K562 (cell line): ENCODE measurements around the gene ZNF200. TPM values are rescaled to one million over a fixed set of nuclear protein-coding genes. Genes with fewer than 3 reads are reported as not detected.

Experiments used
- AFF4 ChIP-seq: sonication (generic); formaldehyde crosslinking; IDR thresholded peaks from 2 replicates; pipeline ENCODE4 v1.8.0; 2023; ENCODE audit warnings: mild to moderate bottlenecking, missing genetic modification reagents
- GTF2B ChIP-seq: IDR thresholded peaks from 2 replicates; pipeline ENCODE4 v1.6.1; 2011; ENCODE audit not compliant: insufficient read length; ENCODE audit errors: extremely low read depth
- HDAC3 ChIP-seq: fragments of 450-650 bp; IDR thresholded peaks from 2 replicates; pipeline ENCODE4 v1.6.1; 2018; ENCODE audit warnings: borderline replicate concordance, mild to moderate bottlenecking, moderate library complexity; ENCODE audit not compliant: partially characterized antibody
- MAFK ChIP-seq: IDR thresholded peaks from 2 replicates; pipeline ENCODE4 v1.6.1; 2011; ENCODE audit warnings: low read length, improper control_type of control experiment
- MITF ChIP-seq: IDR thresholded peaks from 2 replicates; pipeline ENCODE4 v1.6.1; 2014; ENCODE audit warnings: antibody characterized with exemption
- NFXL1 ChIP-seq: fragments of 450-650 bp; formaldehyde crosslinking; IDR thresholded peaks from 2 replicates; pipeline ENCODE4 v1.4.0; 2021; ENCODE audit warnings: mild to moderate bottlenecking
- NFYB ChIP-seq: IDR thresholded peaks from 2 replicates; pipeline ENCODE4 v1.6.1; 2011; ENCODE audit warnings: mild to moderate bottlenecking, moderate library complexity; ENCODE audit not compliant: insufficient read length; ENCODE audit errors: extremely low read depth
- PHF21A ChIP-seq: fragments of 450-650 bp; IDR thresholded peaks from 2 replicates; pipeline ENCODE4 v1.6.1; 2017; ENCODE audit warnings: low read depth, borderline replicate concordance
- SPI1 ChIP-seq: IDR thresholded peaks from 2 replicates; pipeline ENCODE4 v1.6.1; 2011; ENCODE audit warnings: low read depth, low read length, control low read depth, borderline replicate concordance
- U2AF2 ChIP-seq: fragments of 200-400 bp; formaldehyde crosslinking; optimal IDR thresholded peaks from 2 replicates; pipeline ENCODE3; 2017; ENCODE audit warnings: low read depth, mild to moderate bottlenecking, low read length
- ZFP91 ChIP-seq: sonication (generic); formaldehyde crosslinking; IDR thresholded peaks from 2 replicates; pipeline ENCODE4 v1.8.0; 2022; ENCODE audit warnings: mild to moderate bottlenecking, missing genetic modification reagents
- ZNF354B ChIP-seq: fragments of 250-450 bp; sonication (Bioruptor Pico); IDR thresholded peaks from 2 replicates; pipeline ENCODE4 v1.4.0; 2020
- ZNF407 ChIP-seq: fragments of 450-650 bp; IDR thresholded peaks from 2 replicates; pipeline ENCODE4 v1.6.1; 2016; ENCODE audit warnings: low read depth
- polyA plus RNA-seq, 8 experiments: library from polyadenylated mRNA; depleted of rRNA in 4 of 8; stranded (reverse) in 5 of 8; unstranded in 3 of 8; fragments of >200 nt; fragmentation: Nextera tagmentation in 2 of 8; fragmentation: Illumina TruSeq in 1 of 8; extraction: Ambion mirVana in 2 of 8; extraction: Trizol in 1 of 8; gene quantifications; 2 replicates each; pipeline versions ENCODE4 v1.2.1 to v1.2.3, GENCODE V29; 2011 to 2014; ENCODE audit warnings: inconsistent platforms in 1 of 8, missing spikeins in 1 of 8
- total RNA-seq, 7 experiments: library from RNA; depleted of rRNA in 6 of 7; stranded (reverse); fragments of >200 nt in 6 of 7; fragmentation: Illumina TruSeq in 2 of 7; extraction: Trizol in 2 of 7; gene quantifications; 2 replicates each; pipeline versions ENCODE4 v1.2.1 to v1.2.3, GENCODE V29; 2011 to 2021; ENCODE audit warnings: low replicate concordance in 1 of 7

ZNF200 gene
- total and polyA plus RNA-seq, 9 of the 15 experiments (the other 6 are each of a cell fraction or from before 2014, with no cell fraction given): 4.8 to 14.5 (median 9.2) TPM

- TF ChIP-seq ZNF407 (no peak), U2AF2 (no peak), AFF4 (CRISPR knock-in tag) (no peak), MAFK (no peak), ZNF354B (no peak), MITF (no peak), NFXL1 (CRISPR knock-in tag) (no peak), PHF21A (peak; percentile 82; the same call in 1 of the 2 replicates), ZFP91 (CRISPR knock-in tag) (no peak), HDAC3 (no peak), SPI1 (no peak), GTF2B (no peak), NFYB (peak; percentile 39)
These were observed 39.5 kb upstream of the ZNF200 start (continued) for GRCh38 chr16:3274490-3274889.
